OCI-LY3 (cell line): Measurements from ENCODE around the gene ZFYVE28.

Source experiments
- CTCF ChIP-seq: fragments of 200-600, 300-600 bp; sonication (generic); IDR thresholded peaks from 2 replicates; pipeline ENCODE4 v1.5.1; 2014; ENCODE audit warnings: antibody characterized with exemption, low read length, low read depth
- EZH2phosphoT487 ChIP-seq: fragments of 200-600 bp; shearing (Covaris generic); IDR thresholded peaks from 2 replicates; pipeline ENCODE4 v1.6.1; 2018; ENCODE audit warnings: antibody characterized with exemption, mixed run types, low read depth

GRCh38 chr4:2434420-2434819 lies 16.0 kb upstream of the ZFYVE28 start:
- TF ChIP-seq CTCF (no peak), EZH2phosphoT487 (no peak)
